Fibroblast of villous mesenchyme (primary cell): Measurements from ENCODE around the gene ABL1. TPM values are rescaled to one million over a fixed set of nuclear protein-coding genes. Genes with fewer than 3 reads are reported as not detected.
"Not testable (repeated sequence)": the region's sequence is repeated elsewhere in the genome, so short reads cannot be mapped to it uniquely, and the experiment has no call there.

Experiments used
- DNase-seq: peaks from one replicate; pipeline ENCODE4 v3.0.0-alpha.2; 2010; ENCODE audit warnings: low read depth
- H3K4me3 ChIP-seq: 2 replicates; pipeline ENCODE4 v1.5.1; 2011; ENCODE audit warnings: low read depth, mild to moderate bottlenecking, low read length
- CTCF ChIP-seq: IDR thresholded peaks from 2 replicates; pipeline ENCODE4 v1.5.1; 2012; ENCODE audit warnings: low read depth, mild to moderate bottlenecking, low read length; ENCODE audit not compliant: insufficient read depth
- total RNA-seq: library from RNA; depleted of rRNA; stranded (reverse); fragments of >200 nt; gene quantifications from 2 replicates; pipeline ENCODE4 v1.2.3, GENCODE V29; 2012

Gene ABL1
- total RNA-seq, 1 donor = 57.4 TPM

- peak; percentile 65 for DNase-seq
- peak overlapping the region; percentile 32 for H3K4me3 ChIP-seq
- TF ChIP-seq CTCF = no peak
Observed at GRCh38 chr9:130846487-130847305, 11.6 kb downstream of the ABL1 start.

- peak; percentile 98 for DNase-seq
- H3K4me3 ChIP-seq = peak overlapping the region; percentile 10
- peak; percentile 18 for TF ChIP-seq CTCF
Observed at GRCh38 chr9:130847306-130848217, 12.5 kb downstream of the ABL1 start.

- DNase-seq, H3K4me3 ChIP-seq: not testable (repeated sequence)
Observed at GRCh38 chr9:130848514-130848913, 13.5 kb downstream of the ABL1 start.

- TF ChIP-seq CTCF = no peak
- no peak overlapping the region for H3K4me3 ChIP-seq
- no peak for DNase-seq
Observed at GRCh38 chr9:130849356-130849755, 14.3 kb downstream of the ABL1 start.

GRCh38 chr9:130852801-130853200 is 17.7 kb downstream of the ABL1 start:
- no peak for TF ChIP-seq CTCF
- no peak for DNase-seq
- H3K4me3 ChIP-seq = no peak overlapping the region

- H3K4me3 ChIP-seq = no peak overlapping the region
- peak; percentile 95 for DNase-seq
- TF ChIP-seq CTCF = no peak
Observed at GRCh38 chr9:130854092-130854491, 19.0 kb downstream of the ABL1 start.

GRCh38 chr9:130854835-130855234 is 19.8 kb downstream of the ABL1 start:
- TF ChIP-seq CTCF = no peak
- DNase-seq = no peak
- H3K4me3 ChIP-seq = no peak overlapping the region
